AG08395 (cell line): Measurements from ENCODE around the gene HNRNPH2.

Experiments used
- DNase-seq: peaks from one replicate; pipeline ENCODE4 v3.0.0; 2012; ENCODE audit warnings: mixed read lengths, low spot score

Gene HNRNPH2

DNA sequence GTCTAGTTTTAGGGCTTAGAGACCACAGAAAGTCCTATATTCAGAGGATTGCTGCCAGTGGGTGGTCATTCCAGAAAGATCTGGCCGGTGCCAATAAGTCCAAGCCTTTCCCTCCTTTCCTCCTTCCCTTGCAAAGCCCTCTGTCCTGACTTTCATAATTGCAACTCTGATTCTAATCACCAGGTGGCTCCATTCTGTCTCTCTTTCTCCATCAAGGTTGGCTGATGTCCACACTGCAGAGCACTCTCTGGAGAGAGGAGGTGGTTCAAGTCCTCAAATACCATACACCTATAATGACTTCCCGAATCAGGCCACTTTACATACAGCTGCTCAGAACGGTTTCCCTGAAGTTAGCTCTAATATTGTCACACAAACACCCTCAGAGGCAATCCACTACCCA, 54.9 kb downstream of the HNRNPH2 start:
- peak; percentile 54 for DNase-seq
